A172 (cell line): ENCODE data around the gene MARCHF2. TPM values are rescaled to one million over a fixed set of nuclear protein-coding genes. Genes with fewer than 3 reads are reported as not detected.
A peak's percentile ranks its signal among the peaks of the same experiment; 100 is the strongest.
"Not testable (repeated sequence)": the region's sequence is repeated elsewhere in the genome, so short reads cannot be mapped to it uniquely, and the experiment has no call there.

Source experiments
- DNase-seq: peaks from one replicate; pipeline ENCODE4 v3.0.0-alpha.2; 2015; ENCODE audit warnings: low spot score
- total RNA-seq: library from RNA; depleted of rRNA; stranded (reverse); fragments of >200 nt; shearing (Covaris generic); gene quantifications from 2 replicates; pipeline ENCODE4 v1.2.3, GENCODE V29; 2014

The MARCHF2 gene
- total RNA-seq, 1 experiment from 2014 or later = 80.8 TPM

- DNase-seq = not testable (repeated sequence)
Observed at GRCh38 chr19:8410718-8411117, 2.4 kb upstream of the MARCHF2 start.

GRCh38 chr19:8413629-8413995 lies 507 bp downstream of the MARCHF2 start:
- DNase-seq = no peak

- DNase-seq = no peak
Observed at GRCh38 chr19:8416796-8417195, 3.7 kb downstream of the MARCHF2 start.

- DNase-seq = no peak
Observed at GRCh38 chr19:8421484-8422461, 8.7 kb downstream of the MARCHF2 start.

- peak; percentile 97 for DNase-seq
Observed at GRCh38 chr19:8423817-8424223, 10.7 kb downstream of the MARCHF2 start.

GRCh38 chr19:8425331-8425730 lies 12.2 kb downstream of the MARCHF2 start:
- DNase-seq = not testable (repeated sequence)

- DNase-seq = no peak
Observed at GRCh38 chr19:8426283-8426682, 13.2 kb downstream of the MARCHF2 start.

GRCh38 chr19:8429044-8429443 lies 15.9 kb downstream of the MARCHF2 start:
- DNase-seq = no peak

GRCh38 chr19:8429826-8430225 lies 16.7 kb downstream of the MARCHF2 start:
- no peak for DNase-seq

GRCh38 chr19:8430650-8431049 lies 17.5 kb downstream of the MARCHF2 start:
- DNase-seq = no peak

GRCh38 chr19:8438236-8438635 lies 25.1 kb downstream of the MARCHF2 start:
- DNase-seq = no peak

GRCh38 chr19:8441725-8442544 lies 28.8 kb downstream of the MARCHF2 start:
- no peak for DNase-seq

- not testable (repeated sequence) for DNase-seq
Observed at GRCh38 chr19:8444140-8444676, 31.1 kb downstream of the MARCHF2 start.

- DNase-seq = peak; percentile 97
Observed at GRCh38 chr19:8444677-8445487, 31.8 kb downstream of the MARCHF2 start, which contains the start of gene HNRNPM. Gene HNRNPM (plus strand): TSS chr19:8444975. CDS start chr19:8444999, 24 bp downstream.

- peak; percentile 10 for DNase-seq
Observed at GRCh38 chr19:8445488-8446001, 32.4 kb downstream of the MARCHF2 start.

- DNase-seq = no peak
Observed at GRCh38 chr19:8446061-8446709, 33.1 kb downstream of the MARCHF2 start.

- no peak for DNase-seq
Observed at GRCh38 chr19:8449830-8450229, 36.7 kb downstream of the MARCHF2 start.

- DNase-seq = no peak
Observed at GRCh38 chr19:8451377-8451776, 38.3 kb downstream of the MARCHF2 start.

- DNase-seq = peak; percentile 82
Observed at GRCh38 chr19:8451885-8452284, 38.8 kb downstream of the MARCHF2 start.

- DNase-seq = no peak
Observed at GRCh38 chr19:8452446-8453123, 39.5 kb downstream of the MARCHF2 start.
